Forelimb muscle (tissue), 1 donor: ENCODE results near the gene PRR33. TPM values are rescaled to one million over a fixed set of nuclear protein-coding genes. Genes with fewer than 3 reads are reported as not detected.
"Not testable (repeated sequence)": the region's sequence is repeated elsewhere in the genome, so short reads cannot be mapped to it uniquely, and the experiment has no call there.

Source experiments
- DNase-seq: peaks from one replicate; pipeline ENCODE4 v3.0.0-alpha.2; 2013; ENCODE audit warnings: low read depth
- polyA plus RNA-seq: library from polyadenylated mRNA; unstranded; fragments of 120-200 nt; gene quantifications from one replicate; pipeline ENCODE4 v1.2.1, GENCODE V29; 2013; ENCODE audit not compliant: insufficient read length

PRR33 gene
- polyA plus RNA-seq, 1 donor, result 6.3 TPM

- no peak for DNase-seq
Measured at GRCh38 chr11:1889224-1889930, 2.3 kb downstream of the PRR33 start.

DNA sequence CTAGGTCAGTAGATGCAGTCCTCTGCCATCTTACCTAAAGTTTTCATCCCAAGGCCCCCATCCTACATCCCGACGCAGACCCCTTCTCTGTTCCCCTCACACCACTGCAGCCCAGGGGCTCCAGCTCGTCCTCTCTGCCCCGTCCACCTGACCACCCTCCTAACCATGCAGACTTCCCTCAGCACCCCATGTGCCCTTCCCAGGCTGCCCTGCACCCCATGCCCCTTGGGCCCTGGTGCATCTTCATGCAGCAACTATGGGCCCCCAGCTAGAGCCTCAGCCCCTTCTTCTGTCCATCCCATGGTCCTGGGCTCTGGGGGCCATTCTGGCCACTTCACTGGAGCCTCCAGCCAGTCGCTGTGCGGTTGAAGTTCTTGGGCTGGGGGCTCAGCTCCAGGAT lies 2.9 kb downstream of the PRR33 start:
- no peak for DNase-seq

DNA sequence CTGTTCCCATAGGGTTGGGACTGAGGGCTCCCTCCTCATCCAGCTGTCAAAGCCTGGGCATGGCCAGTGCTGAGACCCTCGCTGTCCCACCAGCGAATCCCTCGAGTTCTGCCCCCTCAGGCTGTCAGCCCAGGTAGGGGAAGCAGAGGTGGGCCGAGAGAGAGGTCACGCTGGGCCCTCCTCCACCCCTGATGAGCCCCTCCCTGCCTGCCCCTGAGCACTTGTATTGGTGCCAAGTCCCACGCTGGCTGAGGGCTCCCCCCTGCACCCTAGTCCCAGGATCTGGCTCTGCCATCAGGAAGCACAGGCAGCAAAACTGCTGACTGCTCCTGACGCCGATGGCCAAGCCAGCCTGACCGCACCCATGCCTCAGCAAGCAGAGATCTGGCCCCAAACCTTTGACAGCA lies 3.3 kb downstream of the PRR33 start:
- DNase-seq, result no peak

GRCh38 chr11:1887451-1888346 lies 4.0 kb downstream of the PRR33 start:
- DNase-seq, result no peak

- DNase-seq, result not testable (repeated sequence)
Measured at GRCh38 chr11:1886551-1886950, 5.1 kb downstream of the PRR33 start.

DNA sequence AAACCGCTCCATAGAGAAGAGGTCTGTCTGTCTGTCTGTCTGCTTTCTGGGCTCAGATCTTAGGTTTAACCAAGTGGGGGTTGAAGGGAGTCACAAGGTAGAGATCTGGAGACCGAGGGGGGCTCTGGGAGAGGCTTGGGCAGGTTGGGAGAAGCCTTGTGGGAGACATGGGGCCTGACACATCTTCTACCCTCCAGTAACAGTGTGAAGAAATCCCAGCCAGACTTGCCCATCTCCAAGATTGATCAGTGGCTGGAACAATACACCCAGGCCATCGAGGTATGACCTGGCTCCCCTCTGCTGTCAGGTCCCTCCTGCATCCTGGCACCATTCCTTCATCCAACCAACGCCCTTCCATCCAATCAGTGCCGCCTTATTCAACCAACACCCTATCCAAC lies 7.4 kb downstream of the PRR33 start:
- no peak for DNase-seq

DNA sequence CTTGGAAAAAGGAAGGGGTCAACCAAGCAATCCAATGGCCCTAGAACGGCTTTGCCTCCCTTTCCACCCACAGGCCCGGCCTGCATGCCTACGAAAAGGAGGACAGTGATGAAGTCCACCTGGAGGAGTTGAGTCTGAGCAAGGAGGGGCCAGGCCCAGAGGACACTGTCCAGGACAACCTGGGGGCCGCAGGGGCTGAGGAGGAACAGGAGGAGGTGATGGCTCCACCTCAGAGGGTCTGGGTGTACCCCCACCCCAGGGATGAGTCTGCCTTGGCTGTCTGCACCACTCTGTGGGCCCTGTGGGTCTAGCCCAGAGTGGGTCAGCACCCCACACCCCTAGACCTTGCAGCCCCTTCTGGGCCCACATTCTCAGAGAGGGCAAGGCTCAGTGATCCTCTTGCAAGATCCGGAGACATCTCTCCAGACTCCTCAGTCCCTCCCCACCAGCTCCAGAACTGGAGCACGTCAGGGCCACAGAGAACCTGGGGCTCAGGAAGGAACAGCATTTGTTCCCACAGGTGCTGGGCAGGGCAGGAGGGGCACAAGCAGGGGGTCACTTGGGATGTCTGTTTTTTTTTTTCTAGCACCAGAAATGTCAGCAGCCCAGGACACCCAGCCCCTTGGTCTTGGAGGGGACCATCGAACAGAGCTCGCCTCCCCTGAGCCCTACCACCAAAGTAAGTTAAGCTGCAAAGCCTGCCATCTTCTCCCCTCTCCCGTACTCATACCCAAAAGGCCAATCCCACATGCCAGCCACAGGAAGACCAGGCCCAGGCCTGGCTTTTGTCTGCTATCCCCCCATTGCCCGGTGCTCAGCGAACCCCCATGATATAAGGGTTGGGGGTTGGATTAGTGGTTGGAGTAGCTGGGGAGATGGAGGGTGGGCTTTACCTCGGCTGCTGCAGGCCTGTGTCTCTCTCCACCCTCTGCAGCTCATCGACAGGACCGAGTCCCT lies 8.1 kb downstream of the PRR33 start:
- no peak for DNase-seq

GRCh38 chr11:1882265-1883238 lies 9.1 kb downstream of the PRR33 start:
- no peak for DNase-seq

GRCh38 chr11:1881442-1882264 lies 10.0 kb downstream of the PRR33 start:
- no peak for DNase-seq

- no peak for DNase-seq
Measured at GRCh38 chr11:1880746-1881441, 10.8 kb downstream of the PRR33 start.

GRCh38 chr11:1879941-1880720 lies 11.6 kb downstream of the PRR33 start:
- no peak for DNase-seq

- DNase-seq, result no peak
Measured at GRCh38 chr11:1879342-1879940, 12.3 kb downstream of the PRR33 start.

DNA sequence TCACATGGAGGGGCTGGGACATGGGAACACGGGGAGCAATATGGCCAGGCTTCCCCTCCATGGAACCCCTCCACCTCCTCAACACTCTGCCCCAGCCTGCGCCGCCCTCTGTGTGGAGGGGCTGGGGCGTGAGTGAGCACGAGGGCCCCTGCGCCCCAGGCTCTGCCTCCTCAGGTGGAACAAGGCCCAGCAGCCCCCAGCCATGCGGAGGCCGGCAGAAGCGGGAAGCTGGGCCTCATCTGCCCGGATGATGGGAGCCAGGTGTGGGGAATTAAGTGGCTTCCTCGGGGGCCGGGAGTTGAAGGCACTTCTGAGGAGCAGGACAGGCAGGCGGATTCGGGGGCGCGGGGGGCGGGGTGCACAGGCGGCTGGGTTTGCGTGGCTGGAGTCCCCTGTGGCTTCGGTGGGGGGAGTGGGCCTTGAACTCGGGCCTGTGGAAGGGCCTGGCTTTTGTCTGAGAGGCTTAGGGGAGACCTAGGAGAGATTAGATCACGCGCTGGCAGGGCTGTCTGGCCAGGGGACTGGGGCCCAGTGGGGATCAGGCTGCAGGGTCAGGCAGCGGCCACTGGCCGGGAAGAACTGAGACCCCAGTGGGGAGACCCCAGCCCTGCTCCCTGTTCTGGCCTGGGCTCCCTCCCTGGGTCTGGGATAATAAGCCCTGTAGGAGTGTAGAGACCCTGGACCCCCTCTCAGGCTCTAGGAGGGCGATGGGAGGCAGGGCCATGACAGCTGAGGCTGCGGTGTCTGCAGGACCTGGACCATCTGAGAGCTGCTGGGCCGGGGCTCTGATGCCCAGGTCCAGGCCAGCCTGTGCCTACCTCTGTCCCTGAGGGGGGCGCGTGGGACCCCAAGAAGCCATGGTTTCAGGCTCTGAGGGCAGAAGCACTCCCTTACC lies 13.3 kb downstream of the PRR33 start:
- DNase-seq, result no peak

- no peak for DNase-seq
Measured at GRCh38 chr11:1877211-1878136, 14.2 kb downstream of the PRR33 start.

DNA sequence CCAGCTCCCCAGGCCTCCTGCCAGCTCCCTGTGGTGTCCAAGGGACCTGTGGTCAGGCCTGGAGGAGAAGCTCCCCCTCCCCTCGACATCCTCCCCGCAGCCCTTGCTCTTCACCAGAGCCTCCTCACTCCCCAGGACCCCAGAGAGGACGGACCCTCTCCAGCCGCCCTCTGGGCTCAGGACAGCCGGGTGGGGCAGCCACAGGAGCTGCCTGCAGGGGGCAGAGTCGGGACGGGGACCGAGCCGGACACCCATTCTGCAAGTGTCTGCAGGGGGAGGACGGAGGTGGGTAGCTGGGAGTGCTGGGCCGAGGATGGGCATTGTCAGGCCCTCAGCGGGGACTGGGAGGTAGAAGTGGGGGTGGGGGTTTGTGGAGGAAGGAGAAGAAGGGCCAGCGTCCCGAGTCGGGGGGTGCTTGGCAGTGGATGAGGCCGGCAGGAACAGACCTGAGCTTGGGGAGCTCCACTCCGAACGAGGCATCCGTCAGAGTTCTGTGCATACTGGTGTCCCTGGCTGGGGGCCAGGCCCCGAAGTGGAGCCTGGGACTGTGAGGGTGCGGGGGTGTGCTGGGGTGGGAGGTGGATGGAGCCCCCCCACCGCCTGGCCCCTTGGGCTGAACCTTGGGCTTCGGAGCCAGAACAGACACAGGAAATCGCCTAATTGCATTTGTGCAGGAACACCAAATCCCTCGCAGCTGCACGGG lies 15.2 kb downstream of the PRR33 start:
- no peak for DNase-seq
